CD4-positive, alpha-beta T cell treated with Interleukin-4 for 4 hours (primary cell): ENCODE measurements around the gene SPINK6.
A peak's percentile ranks its signal among the peaks of the same experiment; 100 is the strongest.

ENCODE experiments used
- DNase-seq: peaks from one replicate; pipeline ENCODE4 v3.0.0-alpha.2; 2020

Gene SPINK6, protein sequence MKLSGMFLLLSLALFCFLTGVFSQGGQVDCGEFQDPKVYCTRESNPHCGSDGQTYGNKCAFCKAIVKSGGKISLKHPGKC

DNA sequence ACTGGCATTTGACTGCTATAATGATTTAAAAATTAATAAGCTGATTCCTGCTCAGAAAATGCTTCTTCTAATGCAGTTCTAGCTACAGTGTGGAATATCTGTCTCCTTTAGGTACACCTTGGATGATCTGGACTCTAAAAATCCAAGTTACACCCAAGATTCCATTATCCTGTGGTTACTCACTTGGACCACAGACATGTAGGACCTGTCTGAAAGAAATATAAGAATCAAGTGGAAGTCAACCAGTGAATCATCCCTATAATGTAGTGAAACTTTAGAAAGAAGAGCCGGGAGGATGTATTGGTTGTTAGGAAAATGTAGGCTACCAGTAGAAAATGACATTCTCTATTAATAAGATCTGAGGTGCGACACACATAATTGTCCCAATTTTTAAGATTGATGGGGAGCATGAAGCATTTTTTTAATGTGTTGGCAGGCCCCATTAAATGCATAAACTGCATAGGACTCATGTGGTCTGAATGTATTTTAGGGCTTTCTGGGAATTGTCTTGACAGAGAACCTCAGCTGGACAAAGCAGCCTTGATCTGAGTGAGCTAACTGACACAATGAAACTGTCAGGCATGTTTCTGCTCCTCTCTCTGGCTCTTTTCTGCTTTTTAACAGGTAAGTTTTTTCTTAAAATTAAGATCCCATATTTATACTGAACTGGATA is at the start of gene SPINK6:
SPINK6 (plus strand) TSS at position 512 of the 673 bp plus-strand sequence; CDS start at position 567, 55 bp downstream.
- no peak for DNase-seq

DNA sequence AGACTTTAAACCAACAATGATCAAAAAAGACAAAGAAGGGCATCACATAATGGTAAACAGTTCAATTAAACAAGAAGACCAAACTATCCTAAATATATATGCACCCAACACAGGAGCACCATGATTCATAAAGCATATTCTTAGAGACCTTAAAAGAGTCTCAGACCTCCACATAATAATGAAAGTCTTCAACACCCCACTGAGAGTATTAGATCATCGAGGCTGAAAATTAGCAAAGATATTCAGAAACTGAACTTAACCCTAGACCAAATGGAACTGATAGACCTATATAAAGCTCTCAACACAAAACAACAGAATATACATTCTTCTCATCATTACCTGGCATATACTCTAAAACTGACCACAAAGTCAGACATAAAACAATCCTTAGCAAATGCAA is 46.2 kb upstream of the SPINK6 start:
- DNase-seq = no peak

DNA sequence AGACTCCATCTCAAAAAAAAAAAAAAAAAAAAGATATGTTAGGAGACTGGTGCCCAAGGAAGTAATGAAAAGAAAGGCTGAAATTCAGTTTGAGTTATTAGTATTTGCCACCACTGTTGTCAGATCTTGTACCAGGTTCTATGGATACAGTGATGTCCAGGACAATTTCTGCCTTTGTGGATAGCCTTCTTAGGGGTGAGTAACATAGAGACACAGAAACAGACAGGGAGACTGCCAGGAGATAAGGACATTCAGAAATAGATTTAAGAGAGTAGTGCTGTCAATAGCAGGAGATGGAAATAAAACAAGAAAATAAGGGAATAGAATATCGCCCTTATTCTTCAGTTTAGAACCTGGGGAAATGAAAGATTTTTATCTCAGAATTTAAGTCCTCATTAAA is 40.8 kb upstream of the SPINK6 start:
- DNase-seq = no peak

DNA sequence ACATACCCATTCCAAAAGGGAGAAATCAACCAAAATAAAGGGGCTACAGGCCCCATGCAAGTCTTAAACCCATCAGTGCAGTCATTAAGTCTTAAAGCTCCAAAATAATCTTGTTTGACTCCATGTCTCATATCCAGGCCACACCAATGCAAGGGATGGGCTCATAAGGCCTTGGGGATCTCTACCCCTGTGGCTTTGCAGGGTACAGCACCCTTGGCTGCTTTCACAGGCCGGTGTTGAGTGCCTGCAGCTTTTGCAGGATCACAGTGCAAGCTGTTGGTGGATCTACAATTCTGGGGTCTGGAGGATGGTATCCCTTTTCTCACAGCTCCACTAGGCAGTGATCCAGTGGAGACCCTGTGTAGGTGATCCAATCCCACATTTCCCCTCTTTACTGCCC is 39.5 kb upstream of the SPINK6 start:
- DNase-seq = no peak

DNA sequence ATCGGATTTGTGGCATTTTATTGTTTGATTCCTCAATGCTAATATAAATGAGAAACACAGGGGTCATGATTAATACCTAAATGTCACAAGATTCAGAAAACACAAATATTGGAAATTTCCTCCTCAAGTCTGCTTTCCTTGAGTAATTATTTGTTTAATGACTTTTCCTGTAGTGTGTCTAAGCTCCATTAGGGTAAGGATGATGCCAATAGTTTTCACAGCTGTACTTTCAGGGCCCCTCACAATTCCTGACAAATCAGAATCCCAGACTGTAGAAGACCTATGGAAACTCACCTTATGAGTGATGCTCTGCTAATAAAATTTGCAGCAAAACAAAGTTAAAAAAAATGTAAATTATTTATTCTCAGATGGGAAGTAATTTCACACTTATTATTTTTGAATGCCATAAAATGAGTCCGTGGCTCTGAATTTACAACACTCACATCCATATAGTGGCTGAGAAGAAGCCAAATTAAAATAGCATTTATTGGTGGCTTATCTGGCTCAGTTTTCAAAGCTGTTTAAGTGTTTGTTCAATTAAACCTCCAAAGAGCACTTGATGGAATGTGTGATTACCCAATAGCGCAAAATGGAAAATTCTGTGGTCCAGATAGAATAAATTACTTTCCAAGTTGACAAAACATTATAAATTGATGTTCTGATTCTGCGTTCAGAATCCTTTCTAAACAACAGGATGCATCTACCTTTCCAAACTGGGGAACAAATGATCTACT is 36.1 kb upstream of the SPINK6 start:
- DNase-seq = no peak

DNA sequence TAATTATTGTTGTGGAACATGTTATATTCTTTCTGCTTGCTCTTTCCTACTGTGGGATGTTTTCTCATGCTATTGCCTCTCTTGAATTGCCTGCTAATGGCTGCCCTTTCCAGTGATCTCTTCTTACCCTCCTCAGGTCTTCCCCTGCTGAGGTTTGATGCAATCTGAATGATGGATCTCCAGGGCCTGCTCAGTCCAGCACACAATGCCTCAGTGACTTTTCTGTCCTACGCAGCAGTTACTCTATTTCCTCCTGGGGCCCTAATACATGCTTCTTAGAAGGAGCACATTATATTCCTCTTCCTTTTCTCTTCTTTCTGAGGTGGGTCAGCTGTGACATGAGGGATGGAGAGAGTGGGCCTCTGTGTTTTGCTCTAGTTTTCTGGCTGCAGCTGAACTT is 34.6 kb upstream of the SPINK6 start, which contains the start of gene SPINK14:
SPINK14 (plus strand) TSS at position 301 of the 400 bp plus-strand sequence. CDS start 1,187 bp downstream, outside the sequence.
- no peak for DNase-seq

DNA sequence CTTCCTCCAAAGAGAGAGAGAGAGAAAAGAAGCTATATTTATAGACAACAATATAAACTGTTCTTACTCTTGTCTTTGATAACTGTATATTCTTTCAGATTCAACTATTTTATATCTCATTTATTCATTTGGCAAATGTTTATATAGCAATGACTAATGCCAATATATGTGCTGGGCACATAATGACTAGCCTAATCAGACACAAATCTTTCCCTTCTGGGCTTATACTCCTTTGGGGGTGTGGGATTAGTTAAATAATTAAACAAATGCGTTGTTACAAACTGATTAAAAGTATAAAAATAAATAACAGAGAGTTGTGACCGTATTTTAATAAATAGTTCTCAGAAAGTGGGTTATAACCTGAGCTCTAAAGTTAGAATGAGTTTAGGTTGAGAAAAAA is 30.5 kb upstream of the SPINK6 start:
- no peak for DNase-seq

DNA sequence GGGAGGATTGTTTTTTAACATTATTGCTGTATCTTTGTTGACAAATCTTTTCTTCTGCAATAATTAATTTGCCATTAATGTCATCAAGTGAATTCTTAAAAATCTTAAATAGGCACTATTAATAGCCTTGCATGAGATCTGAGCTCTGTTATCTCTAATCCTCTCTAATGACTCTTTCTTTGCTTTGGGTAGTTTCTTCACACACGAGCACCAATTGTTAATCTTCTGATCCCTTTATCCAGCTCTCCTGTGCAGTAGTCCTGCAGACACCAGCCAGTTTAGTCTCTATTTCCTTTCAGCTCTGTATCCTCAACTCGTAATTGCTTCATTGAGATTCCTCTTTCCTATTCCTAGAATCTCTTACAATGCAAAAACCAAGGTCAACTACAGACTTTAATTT is 26.4 kb upstream of the SPINK6 start:
- DNase-seq = no peak

DNA sequence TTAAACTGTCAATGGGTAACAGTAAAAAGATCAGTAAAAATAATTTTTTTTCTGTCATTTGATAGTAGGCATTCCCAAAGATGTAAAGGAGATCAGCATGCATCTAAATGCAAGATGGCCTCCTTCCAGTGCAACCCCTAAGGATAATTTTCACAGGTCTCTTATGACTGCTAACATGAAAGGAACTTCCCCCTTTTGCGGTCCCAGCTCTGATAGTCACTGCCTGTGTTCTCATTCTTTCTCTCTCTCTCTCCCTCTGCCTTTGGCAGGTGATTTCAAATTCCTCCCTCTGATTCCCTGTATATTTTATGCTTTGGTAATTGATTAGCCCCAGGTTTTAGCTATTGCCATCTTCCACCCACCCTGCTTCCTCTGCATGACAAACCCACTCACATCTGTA is 25.6 kb upstream of the SPINK6 start:
- DNase-seq = no peak

DNA sequence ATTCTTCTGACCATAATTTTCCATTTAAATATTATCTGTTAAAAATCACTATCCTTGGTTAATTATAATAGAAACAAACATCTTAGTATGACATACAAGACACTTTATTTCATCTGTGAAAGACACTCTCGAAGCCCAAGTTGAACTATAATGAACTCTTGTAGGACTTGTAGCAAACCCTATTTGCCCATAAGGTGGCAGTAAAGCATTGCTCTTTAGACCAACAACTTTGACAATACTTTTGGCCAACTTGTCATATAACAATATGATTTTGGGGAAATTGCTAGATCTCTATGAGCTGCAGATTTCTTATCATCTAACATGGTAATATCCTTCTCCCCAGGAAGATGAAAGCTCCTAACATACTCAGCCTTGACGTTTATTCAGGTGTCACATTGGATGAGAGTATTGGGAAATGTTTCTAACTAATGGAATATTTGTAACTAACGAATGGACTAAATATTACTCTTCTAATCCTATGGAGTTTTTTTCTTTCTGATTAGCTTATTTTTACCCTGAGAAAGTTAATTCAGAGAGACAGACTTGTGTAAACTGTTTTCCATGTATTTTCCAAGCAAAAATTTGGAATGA is 23.5 kb upstream of the SPINK6 start:
- peak; percentile 49 for DNase-seq

DNA sequence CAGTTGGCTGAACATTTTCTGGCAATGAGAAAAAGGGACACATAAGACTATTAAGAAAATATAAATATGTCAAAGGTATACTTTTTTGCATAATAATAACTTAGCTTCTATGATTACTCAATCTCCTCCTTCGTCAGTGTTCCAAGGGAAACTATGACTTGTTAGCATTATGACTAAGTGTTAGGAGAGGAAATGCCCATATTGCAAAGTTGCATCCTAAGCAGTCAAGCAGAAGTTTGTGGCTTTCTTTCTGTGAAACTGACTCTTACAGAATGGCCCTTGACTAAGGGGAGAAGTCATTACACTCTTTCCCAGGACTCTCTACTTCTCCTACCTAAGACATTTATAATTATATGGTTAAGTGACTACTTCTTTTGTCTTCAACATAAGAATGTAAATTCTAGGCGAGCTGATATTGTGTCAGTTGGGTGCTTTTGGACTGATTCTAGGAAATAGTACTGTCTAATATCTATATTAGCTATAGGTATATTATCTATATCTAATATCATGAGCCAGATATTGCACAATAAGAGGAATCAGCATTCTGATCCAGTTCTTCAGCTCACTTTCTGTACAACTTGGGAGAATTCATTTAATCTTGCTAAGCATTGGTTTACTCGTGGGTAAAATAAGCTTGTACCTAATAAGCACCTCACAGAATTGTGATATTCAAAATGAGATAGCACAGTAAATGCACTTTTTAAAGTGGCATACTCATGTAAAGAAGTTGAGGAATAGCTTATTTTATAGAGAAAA is 16.4 kb upstream of the SPINK6 start:
- peak; percentile 16 for DNase-seq

DNA sequence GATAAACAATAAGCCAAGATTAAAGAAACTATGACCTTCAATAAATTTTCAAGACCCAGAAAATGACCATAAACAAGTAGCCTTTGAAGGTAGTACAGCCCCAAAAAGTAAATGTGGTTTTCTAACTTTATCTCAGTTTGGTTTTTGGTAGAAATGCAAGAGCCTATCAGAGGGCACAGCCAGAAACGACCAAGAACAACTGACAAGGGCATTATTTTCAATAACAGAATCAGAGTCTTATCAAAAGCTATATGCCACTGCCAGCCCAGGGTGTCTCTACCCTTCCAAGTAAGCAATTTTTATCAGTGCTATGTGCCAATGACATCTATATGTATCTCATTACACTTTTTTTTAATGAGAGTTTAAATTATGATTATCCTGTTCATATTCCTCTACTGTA is 11.8 kb upstream of the SPINK6 start:
- DNase-seq = no peak

DNA sequence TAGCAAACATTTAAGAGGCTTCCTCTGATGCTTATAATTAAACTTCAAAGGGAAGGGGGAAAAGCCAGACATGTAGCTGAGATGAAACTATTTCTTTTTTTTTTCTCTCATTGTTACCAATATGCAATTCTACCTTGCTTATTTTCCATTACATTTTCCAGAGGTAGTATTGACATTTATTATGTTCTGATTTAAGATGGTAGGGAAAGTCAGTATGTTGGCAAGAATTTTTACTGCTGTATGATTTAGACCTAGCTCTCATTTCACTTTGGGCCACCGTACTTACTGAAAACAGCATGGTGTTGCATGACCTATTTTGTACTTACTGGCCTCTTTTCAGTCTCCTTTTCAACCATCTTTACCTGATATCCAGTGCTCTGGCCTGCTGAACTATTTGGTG is 9.6 kb upstream of the SPINK6 start:
- no peak for DNase-seq

DNA sequence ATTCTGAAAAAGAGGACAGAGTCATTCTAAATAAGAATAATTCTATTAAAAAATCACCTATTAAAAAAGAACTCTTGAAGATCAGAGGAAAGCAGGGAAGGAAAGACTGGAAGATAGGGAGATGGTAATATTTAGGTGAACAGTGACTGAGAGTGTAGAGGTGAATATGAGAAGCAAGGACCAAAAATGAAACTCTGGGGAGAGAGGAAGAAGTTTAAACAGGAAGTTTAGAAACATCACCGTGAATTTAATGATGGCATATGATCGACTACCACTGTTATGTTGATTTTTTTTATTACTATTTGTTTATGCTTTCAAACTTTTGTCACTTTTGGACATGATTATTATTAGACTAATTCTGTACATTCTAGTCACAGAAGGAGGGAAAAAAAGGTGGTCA is 1.7 kb upstream of the SPINK6 start:
- DNase-seq = no peak

DNA sequence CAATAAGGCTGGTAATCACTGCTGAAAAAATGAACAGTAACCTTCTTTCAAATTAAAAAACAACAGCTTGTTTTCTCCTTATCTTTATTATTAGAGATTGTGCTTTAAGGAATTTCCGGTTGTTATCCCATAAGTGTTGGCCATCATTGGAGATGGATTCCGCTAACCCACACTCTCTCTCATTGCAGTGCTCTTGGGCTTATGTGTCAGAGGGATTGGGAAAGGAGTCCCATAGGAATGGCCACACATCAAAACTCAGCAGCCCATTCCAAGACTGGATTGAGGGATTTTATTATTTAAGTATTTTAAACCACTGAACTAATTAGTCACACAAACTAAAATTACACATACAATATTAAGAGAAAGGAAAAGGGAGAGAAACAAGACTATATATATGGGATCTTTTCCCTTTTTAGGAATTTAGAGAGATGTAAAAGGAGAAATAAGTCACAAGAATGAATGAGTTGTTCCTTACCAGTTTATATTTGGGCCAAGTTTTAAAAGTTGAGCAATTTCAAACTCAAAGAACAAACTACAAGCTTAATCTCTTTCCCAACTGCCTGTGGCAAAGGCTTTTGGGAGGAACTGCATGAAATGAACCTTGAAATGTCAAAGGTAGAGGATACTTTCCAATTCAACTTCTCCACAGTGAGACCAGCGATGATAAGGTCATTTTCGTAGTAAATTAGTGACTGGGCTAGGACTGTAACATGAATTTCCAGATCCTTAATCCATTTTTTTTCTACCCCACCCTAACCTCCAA is 2.4 kb downstream of the SPINK6 start:
- no peak for DNase-seq

DNA sequence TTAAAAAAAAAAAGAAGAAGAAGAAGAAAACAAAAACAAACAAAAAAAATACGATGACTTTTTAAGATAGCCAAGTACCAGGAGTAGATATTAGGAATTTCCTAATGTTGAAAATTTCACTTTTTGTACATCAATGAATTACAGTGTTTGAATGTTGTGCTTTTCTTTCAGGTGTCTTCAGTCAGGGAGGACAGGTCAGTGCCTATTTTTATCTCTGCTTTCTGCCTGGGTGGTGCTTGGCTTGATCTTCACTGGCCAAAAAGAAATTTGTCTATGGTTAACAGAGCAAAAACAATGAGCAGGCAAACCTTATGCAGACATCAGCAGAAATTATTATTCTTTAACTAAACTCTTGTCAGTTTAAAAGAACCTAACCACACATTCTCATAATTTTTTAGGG is 3.0 kb downstream of the SPINK6 start:
- DNase-seq = no peak

DNA sequence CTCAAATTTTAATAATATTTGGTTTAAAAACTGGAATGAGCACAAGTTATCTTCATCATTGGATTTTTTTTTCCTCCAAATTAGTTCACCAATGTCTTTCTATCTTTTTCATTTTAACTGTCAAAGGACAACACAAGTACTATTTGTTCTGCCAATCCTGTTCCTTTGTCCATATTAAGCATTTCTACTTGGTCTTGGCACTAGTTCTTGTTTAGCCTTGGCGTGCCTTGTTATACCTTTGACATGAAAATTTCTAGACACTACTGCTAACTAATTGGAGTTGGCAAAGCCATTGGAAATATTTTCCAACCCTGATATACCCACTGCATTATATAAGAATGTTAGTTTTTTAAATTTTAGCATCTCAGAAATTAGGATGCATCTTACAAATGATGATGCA is 3.8 kb downstream of the SPINK6 start:
- no peak for DNase-seq

DNA sequence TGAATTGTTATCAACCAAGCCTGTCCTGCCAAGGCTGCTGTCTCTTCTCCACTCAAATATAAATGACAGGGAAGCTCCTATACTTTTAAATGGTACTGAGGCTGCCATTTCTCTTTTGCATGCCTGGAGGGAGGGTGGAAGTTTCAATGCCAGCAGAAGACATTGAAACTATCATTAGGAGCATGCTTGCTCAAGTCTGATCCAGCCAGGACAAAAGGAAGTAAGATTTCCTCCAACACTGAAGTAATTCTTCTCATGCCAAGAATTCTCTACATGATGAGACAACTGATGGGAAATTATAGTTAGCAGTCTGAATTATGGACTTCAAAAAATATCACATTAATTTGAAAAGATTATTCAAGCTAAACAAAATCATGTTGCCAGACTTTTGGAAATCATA is 5.4 kb downstream of the SPINK6 start:
- DNase-seq = no peak

DNA sequence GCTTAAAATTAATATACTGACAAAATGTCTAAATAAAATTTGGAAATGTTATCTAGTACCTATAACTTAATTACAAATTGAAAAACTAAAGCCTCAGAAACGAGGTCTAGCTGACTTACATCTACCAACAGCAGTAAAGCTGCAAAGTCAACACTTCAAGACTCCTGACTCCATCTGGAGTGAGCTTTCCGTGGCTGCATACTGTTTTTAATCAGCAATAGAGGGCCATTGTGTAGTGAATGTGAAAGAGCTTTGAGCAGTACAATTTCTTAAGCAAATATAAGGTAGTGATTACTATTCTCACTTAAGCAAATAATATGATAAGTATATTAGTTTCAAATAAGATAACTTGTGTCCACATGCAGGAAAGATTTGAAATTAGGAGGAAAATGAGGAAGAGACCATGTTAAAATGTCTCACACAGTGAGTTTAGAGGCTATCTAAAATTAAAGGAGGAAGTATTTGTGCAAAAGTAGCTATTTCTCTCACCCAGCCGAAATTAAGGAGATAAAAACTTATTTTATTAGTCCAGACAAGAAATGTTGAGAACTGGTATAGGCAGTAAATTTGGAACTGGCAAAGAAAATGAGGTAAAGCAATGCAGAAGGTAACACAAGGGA is 6.4 kb downstream of the SPINK6 start:
- DNase-seq = no peak

DNA sequence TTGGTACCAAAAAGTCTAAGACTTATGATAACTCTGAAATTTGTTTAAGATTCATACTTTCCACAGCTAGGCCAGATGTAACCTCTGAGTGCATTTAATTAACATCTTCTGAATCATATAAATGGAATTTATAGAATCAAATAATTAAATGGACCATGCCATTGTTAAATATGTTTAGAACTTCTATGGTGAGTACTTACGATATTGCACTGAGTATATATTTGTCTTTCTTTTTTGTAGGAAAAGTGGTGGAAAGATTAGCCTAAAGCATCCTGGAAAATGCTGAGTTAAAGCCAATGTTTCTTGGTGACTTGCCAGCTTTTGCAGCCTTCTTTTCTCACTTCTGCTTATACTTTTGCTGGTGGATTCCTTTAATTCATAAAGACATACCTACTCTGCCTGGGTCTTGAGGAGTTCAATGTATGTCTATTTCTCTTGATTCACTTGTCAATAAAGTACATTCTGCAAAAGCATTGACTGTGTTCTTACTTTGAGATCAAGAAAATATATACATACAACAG is 11.9 kb downstream of the SPINK6 start:
- no peak for DNase-seq

DNA sequence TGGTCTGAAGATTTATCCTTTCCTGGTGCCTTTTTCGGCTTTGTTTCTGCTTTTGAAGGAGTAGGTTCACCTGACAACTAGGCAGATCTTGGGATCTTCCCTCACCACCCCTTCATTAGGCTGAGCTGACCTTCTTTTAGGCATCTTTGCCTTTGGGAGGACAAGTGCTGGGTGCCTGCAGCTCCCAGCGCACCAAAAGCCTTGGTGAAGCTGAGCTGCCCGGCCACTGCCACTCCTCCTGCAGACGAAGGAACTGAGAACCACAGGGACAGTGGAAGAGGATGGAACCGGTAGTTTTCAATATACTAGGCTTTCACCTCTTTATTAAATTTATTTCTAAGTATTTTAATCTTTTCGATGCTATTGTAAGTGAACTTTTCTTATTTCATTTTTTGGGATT is 18.7 kb downstream of the SPINK6 start:
- no peak for DNase-seq
